ENCODE measurements around the gene ABCA3.
"Not testable (repeated sequence)": the region's sequence is repeated elsewhere in the genome, so short reads cannot be mapped to it uniquely, and the experiment has no call there.

ABCA3 gene

DNA sequence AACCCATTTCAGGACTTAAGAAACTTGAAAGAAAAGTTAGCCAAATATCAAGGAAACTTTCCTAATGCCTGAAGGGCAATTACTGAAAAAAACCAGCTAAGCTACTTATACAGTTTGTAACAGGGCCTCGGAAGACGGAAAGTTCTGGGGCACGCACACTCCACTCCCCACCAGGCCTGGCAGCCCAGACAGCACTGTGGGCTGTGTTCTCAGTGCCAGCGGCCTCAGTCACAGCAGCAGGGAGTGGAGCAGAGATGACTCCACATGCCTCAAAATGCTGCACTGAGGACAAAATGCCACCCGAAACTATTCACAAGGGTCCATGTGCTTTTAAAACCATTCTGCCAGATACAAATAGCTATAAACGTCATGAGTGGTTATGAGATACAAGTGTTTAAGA is 82.8 kb downstream of the ABCA3 start:
- no peak for DNase-seq (ENCODE audit: low read depth, low spot score)

GRCh38 chr16:2256531-2257140 is 83.9 kb downstream of the ABCA3 start:
- no peak for DNase-seq (ENCODE audit: low read depth, low spot score)

- DNase-seq (ENCODE audit: low read depth, low spot score): no peak
Observed at GRCh38 chr16:2253293-2253692, 87.2 kb downstream of the ABCA3 start.

DNA sequence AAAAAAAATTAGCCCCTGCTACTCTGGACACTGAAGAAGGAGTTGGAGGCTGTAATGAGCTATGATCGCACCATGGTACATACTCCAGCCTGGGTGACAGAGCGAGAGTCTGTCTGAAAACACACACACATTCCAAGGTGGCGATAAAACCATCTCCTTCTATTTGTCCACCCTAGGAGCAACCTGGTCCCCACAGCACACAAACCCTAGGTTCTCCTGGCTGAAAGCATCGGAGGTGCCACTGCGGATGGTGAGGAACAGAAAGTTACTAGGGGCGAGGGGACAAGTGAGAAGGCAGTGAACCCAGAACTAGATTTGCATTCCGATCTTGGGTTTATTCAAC is 87.8 kb downstream of the ABCA3 start:
- no peak for DNase-seq (ENCODE audit: low read depth, low spot score)

- DNase-seq (ENCODE audit: low read depth, low spot score): no peak
Observed at GRCh38 chr16:2251296-2252111, 89.0 kb downstream of the ABCA3 start, which contains the start of gene ECI1. ECI1 (minus strand) TSS chr16:2251587; CDS start chr16:2251566, 21 bp downstream.

GRCh38 chr16:2250652-2251295 is 89.8 kb downstream of the ABCA3 start:
- no peak for DNase-seq (ENCODE audit: low read depth, low spot score)

DNA sequence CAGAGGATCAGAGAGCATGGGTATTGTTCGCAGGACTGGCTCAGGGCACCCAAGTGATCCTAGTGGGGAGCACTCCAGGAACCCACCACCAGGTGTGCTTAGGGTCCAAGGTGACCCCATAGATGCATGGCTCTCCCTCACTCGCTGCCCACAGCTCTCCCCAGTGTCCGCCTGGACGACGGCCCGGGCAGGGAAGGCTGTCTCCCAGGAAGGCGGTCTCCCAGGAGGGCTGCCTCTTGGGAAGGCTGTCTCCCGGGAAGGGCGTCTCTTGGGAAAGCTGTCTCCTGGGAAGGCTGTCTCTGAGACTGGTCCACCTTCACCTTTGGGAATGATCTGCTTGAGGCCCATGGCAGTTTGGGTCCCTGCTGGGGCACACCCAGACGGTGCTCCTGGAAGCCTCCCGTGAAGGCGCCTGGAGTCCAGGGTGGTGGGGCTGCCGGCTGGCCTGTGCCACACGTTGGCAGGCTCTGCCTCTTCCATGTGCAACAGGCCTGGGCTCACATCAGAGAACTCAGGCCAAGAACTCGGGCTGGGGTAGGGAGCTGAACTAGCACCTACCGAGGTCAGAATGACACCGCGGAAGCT is 94.1 kb downstream of the ABCA3 start:
- no peak for DNase-seq (ENCODE audit: low read depth, low spot score)

DNA sequence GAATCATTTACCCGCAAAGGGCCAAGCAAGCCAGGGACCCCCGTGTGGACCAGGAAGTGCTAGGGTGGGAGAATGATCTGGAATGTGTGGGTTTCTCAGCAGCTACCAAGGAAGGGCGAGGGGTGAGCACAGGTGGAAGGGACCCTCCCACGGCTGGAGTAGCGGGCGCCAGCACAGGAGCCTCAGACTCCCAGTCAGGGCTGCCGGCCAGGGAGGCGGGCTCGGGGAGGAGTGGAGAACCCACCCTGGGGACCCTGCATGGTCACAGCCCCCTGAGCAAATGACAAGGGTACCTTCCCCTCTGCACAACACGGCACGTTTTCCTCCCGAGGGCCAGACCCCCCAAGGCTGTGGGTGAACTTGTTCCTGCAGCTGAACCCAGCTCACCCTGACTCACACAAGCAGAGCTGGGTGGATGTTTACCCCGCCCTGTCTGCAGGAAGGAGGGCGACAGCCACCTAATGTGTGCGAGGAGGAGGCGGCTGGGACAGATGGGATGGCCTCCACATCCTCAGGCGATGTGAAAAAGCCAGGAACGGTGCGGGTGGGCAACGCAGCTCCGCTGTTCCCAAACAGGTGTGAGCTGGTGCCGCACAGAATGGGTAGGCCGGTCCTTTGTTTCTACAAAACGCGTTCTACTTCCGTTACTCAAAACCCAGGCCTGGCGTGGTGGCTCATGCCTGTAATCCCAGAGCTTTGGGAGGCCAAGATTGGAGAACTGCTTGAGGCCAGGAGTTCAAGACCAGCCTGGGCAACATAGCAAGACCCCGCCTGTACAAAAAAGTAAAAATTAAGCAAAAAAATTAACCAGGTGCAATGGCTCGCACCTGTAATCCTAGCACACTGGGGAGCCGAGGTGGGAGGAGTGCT is 95.4 kb downstream of the ABCA3 start:
- no peak for DNase-seq (ENCODE audit: low read depth, low spot score)

DNA sequence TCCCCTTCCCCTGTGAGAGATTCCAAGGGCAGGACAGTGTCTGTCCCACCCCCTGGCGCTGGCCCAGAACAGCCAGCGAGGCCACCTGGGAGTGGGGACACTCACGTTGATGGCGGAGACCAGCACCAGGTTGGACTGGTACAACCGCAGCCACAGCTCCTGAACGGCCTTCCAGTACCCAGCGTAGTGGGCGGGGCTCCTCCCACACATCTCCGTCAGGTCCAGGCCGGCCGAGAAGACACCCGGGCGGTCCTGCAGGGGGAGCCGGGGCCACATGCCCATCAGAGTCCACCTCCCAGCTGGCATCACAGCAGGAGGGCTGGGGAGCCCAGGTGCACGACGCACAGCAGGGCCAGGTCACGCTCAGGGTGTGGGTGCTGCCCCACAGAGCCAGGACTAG is 96.2 kb downstream of the ABCA3 start:
- DNase-seq (ENCODE audit: low read depth, low spot score): no peak

DNA sequence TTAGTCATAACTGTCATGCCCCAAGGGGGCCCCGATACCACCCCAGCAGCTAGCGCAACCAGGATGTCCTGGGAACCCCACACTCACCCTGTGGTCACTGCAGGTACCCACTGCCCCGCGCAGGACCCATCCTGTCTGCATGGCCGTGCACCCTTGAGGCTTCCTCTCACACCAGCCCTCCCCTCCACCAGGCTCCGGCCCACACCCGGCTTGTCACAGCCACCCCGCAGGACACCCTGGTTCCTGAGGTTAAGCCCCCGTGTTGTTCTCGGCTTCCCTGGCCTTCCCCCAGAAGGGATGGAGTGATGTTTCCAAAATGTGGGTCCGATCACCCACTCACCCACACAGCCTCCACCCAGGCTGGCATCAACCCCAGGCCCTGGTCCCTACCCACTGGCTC is 96.7 kb downstream of the ABCA3 start:
- DNase-seq (ENCODE audit: low read depth, low spot score): no peak

DNA sequence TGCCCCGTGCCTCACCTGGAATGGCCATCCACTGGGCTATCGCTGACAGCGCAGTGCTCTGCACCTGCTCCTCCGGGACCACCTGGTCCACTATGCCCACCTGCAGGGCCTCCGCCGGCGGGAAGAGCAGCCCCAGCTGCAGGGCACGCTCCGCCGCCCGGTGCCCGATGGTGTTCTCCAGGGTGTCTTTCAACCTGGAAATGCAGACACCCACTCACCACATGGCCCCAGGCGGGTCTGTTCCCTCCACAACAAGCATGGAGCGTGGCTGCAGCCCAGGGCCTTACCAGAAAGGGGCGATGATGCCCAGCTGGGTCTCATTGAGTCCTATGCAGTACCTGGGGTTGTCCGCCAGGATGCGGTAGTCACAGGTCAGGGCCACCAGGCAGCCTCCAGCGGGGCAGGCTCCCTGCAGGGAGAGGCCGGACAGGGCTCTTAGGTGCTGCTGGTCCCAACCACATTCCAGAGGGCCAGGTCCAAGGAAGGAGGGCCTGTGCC is 97.4 kb downstream of the ABCA3 start:
- DNase-seq (ENCODE audit: low read depth, low spot score): no peak

- no peak for DNase-seq (ENCODE audit: low read depth, low spot score)
Observed at GRCh38 chr16:2242598-2242997, 97.9 kb downstream of the ABCA3 start.

GRCh38 chr16:2240331-2240730 is 100.2 kb downstream of the ABCA3 start:
- not testable (repeated sequence) for DNase-seq (ENCODE audit: low read depth, low spot score)

- DNase-seq (ENCODE audit: low read depth, low spot score): no peak
Observed at GRCh38 chr16:2238838-2239675, 101.5 kb downstream of the ABCA3 start.

DNA sequence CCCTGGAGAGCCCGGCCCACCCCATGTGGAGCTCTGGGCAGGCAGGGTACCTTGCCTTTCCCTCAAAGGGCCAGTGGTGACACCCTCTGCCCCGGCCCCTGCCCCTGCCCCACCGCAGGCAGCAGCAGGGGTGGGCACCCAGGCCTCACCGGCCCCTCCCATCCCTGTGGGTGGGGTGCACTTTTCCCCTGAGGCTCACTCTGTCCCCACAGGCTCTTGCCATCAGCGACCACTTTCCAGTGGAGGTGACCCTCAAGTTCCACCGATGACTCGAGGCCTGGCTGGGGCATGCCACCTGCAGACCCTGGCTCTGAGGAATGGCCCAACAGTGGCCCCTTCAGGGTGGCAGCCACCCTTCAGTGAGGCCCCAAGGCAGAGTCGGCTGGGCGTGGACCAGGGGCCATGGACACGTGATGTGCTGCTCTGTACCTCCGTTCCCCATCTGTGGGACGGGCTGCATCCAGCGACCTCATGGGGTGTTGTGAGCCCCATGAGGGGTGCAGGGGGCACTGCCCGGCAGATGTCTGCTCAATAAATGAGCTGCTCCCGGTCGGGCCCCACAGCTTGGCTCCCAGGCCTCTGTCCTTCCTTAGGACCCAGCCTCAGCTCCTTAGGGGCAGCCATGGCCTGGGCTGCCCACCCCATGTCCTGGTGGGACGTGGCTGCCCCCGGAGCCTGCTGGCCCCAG is 102.2 kb downstream of the ABCA3 start:
- no peak for DNase-seq (ENCODE audit: low read depth, low spot score)

DNA sequence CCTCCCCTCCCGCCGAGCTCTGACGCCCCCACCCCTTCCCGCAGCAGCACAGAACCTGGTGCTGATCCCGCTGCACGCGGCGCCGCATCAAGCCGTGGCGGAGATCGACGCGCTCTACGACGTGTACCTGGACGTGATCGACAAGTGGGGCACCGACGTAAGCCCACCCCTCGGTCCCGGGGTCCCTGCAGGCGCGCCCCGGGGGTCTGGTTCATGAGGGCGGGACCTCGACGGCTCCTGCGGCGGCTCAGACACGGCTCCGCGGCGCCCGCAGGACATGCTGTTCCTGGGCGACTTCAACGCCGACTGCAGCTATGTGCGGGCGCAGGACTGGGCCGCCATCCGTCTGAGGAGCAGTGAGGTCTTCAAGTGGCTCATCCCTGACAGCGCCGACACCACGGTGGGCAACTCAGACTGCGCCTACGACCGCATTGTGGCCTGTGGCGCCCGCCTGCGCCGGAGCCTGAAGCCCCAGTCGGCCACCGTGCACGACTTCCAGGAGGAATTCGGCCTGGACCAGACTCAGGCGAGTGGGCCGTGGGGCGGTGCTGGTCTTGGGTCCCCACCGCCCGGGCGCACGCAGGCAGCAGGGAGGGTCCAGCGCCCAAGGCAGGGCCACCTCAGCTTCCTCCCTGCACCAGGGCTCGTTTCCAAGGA is 102.9 kb downstream of the ABCA3 start:
- DNase-seq (ENCODE audit: low read depth, low spot score): no peak

DNA sequence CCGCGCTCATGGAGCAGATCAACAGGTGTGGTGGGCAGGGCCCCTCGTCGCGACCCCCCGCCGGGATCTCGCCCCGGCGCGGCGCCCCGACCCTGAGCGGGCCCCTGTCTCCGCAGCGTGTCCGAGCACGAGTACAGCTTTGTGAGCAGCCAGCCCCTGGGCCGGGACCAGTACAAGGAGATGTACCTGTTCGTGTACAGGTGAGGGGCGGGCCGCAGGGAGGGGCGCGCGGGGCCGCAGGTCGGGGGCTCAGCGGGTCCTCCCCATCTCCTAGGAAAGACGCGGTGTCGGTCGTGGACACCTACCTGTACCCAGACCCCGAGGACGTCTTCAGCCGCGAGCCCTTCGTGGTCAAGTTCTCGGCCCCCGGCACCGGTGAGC is 103.4 kb downstream of the ABCA3 start:
- DNase-seq (ENCODE audit: low read depth, low spot score): no peak

DNA sequence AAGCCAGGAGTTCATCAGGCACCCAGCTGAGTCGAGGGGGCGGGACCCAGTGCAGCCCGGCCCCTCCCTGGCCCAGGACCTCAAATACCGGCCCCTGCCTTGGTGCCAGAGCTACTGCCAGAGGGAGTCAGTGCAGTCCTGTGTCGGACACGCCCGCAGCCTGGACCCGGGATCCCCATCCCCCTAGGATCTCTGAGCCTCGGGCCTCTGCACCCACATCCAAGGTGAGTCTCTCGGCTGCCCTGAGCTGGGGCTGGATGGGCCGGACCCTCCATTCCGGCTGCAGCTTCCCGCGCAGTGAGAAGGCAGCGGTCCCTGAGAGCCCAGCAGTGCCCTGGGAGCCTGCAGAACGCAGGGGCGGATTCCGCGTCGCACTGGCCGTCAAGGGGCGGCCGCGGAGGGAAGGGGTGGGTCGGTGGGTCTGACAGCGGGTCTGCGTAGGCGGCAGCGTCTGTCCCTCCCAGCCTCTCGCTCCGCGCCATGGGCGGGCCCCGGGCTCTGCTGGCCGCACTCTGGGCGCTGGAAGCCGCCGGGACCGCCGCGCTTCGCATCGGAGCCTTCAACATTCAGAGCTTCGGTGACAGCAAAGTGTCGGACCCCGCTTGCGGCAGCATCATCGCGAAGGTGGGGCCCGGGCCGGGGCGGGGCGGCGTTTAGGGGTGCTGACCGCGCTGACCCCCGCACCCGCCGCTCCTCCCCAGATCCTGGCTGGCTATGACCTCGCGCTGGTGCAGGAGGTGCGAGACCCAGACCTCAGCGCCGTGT is 104.0 kb downstream of the ABCA3 start, which contains the start of gene DNASE1L2:
DNASE1L2 (plus strand) TSS at position 108 of the 765 bp plus-strand sequence; CDS start at position 481, 373 bp downstream.
- no peak for DNase-seq (ENCODE audit: low read depth, low spot score)

Measured in activated naive CD8-positive, alpha-beta T cell treated with anti-CD3 and anti-CD28 coated beads, Interleukin-2, amount 50 U/mL, for 16 hours (primary cell).